ENCODE measurements around the gene SLC22A23. TPM values are rescaled to one million over a fixed set of nuclear protein-coding genes. Genes with fewer than 3 reads are reported as not detected.

The SLC22A23 gene
- total RNA-seq, 2 experiments from 2014 or later, result 13.4 to 13.6 TPM

- no peaks in the 10 kb centered on the region for H3K36me3 ChIP-seq (ENCODE audit: insufficient read depth, low read length)
- H3K36me3 Mint-ChIP-seq (ENCODE audit: low read depth), result no peaks in the 10 kb centered on the region
- no peaks in the 10 kb centered on the region for H3K27me3 Mint-ChIP-seq
- H3K27ac Mint-ChIP-seq, result no peak overlapping the region
- POLR2A ChIA-PET, result no interaction called here
- peaks cover 28% of the 10 kb centered on the region for H3K4me1 Mint-ChIP-seq (ENCODE audit: low read depth)
- no peaks in the 10 kb centered on the region for H3K27me3 ChIP-seq (ENCODE audit: control insufficient read depth in 1 of 2, insufficient read depth in 2 of 2, low read length in 2 of 2)
- no peak overlapping the region for H3K27ac ChIP-seq (ENCODE audit: low read depth in 1 of 2, low read length in 2 of 2)
- H3K4me1 ChIP-seq (ENCODE audit: insufficient read depth, low read length), result peaks cover 21% of the 10 kb centered on the region
- ATAC-seq (ENCODE audit: poor library complexity) (no peak), DNase-seq (no peak)
- intact Hi-C loops (cut with DNase I, micrococcal nuclease), result no loop called here
- CTCF ChIA-PET, result no interaction called here
- peak overlapping the region; percentile 39 for H3K4me3 Mint-ChIP-seq
- no peak overlapping the region for H3K4me3 ChIP-seq (ENCODE audit: low read length)
- TF ChIP-seq CTCF (IDR thresholded peaks at IDR 0.05), result no peak
- H3K9me3 ChIP-seq (ENCODE audit: control insufficient read depth in 1 of 2, insufficient read depth in 1 of 2, low read length in 2 of 2), result no peaks in the 10 kb centered on the region
- no peaks in the 10 kb centered on the region for H3K9me3 Mint-ChIP-seq
Measured at GRCh38 chr6:3377536-3378397, 79.1 kb downstream of the SLC22A23 start.

GRCh38 chr6:3376893-3377535 lies 79.8 kb downstream of the SLC22A23 start:
- Mint-ChIP-seq H3K27me3 (no peaks in the 10 kb centered on the region), H3K4me3 (no peak overlapping the region), H3K27ac (no peak overlapping the region), H3K4me1 (ENCODE audit: low read depth) (peaks cover 33% of the 10 kb centered on the region), H3K9me3 (no peaks in the 10 kb centered on the region), H3K36me3 (ENCODE audit: low read depth) (no peaks in the 10 kb centered on the region)
- Histone ChIP-seq H3K4me1 (ENCODE audit: insufficient read depth, low read length) (peaks cover 27% of the 10 kb centered on the region), H3K27me3 (ENCODE audit: control insufficient read depth in 1 of 2, insufficient read depth in 2 of 2, low read length in 2 of 2) (no peaks in the 10 kb centered on the region), H3K4me3 (ENCODE audit: low read length) (no peak overlapping the region), H3K36me3 (ENCODE audit: insufficient read depth, low read length) (no peaks in the 10 kb centered on the region), H3K9me3 (ENCODE audit: control insufficient read depth in 1 of 2, insufficient read depth in 1 of 2, low read length in 2 of 2) (no peaks in the 10 kb centered on the region), H3K27ac (ENCODE audit: low read depth in 1 of 2, low read length in 2 of 2) (no peak overlapping the region)
- DNase-seq (no peak), ATAC-seq (ENCODE audit: poor library complexity) (no peak)
- ChIA-PET POLR2A (no interaction called here), CTCF (no interaction called here)
- TF ChIP-seq CTCF (IDR thresholded peaks at IDR 0.05), result no peak
- intact Hi-C loops (cut with DNase I, micrococcal nuclease), result no loop called here

GRCh38 chr6:3376064-3376463 lies 80.8 kb downstream of the SLC22A23 start:
- no peaks in the 10 kb centered on the region for H3K36me3 ChIP-seq (ENCODE audit: insufficient read depth, low read length)
- H3K27me3 ChIP-seq (ENCODE audit: control insufficient read depth in 1 of 2, insufficient read depth in 2 of 2, low read length in 2 of 2), result no peaks in the 10 kb centered on the region
- intact Hi-C loops (cut with DNase I, micrococcal nuclease), result no loop called here
- POLR2A ChIA-PET, result no interaction called here
- no peaks in the 10 kb centered on the region for H3K9me3 ChIP-seq (ENCODE audit: control insufficient read depth in 1 of 2, insufficient read depth in 1 of 2, low read length in 2 of 2)
- TF ChIP-seq CTCF (IDR thresholded peaks at IDR 0.05), result no peak
- H3K4me1 ChIP-seq (ENCODE audit: insufficient read depth, low read length), result peaks cover 36% of the 10 kb centered on the region
- CTCF ChIA-PET, result no interaction called here
- no peaks in the 10 kb centered on the region for H3K36me3 Mint-ChIP-seq (ENCODE audit: low read depth)
- H3K4me3 Mint-ChIP-seq, result no peak overlapping the region
- no peak overlapping the region for H3K27ac ChIP-seq (ENCODE audit: low read depth in 1 of 2, low read length in 2 of 2)
- no peak overlapping the region for H3K27ac Mint-ChIP-seq
- no peak for ATAC-seq (ENCODE audit: poor library complexity)
- no peak overlapping the region for H3K4me3 ChIP-seq (ENCODE audit: low read length)
- no peaks in the 10 kb centered on the region for H3K27me3 Mint-ChIP-seq
- H3K4me1 Mint-ChIP-seq (ENCODE audit: low read depth), result peaks cover 43% of the 10 kb centered on the region
- H3K9me3 Mint-ChIP-seq, result no peaks in the 10 kb centered on the region
- DNase-seq, result no peak
